ENCODE measurements around the gene AVPR2.

Gene AVPR2

GRCh38 chrX:153909980-153910360 is 5.5 kb downstream of the AVPR2 start:
- H3K4me1 ChIP-seq = peaks cover 7% of the 10 kb centered on the region
- no peak for TF ChIP-seq CTCF (IDR thresholded peaks at IDR 0.05; ENCODE audit: low read depth, low read length)
- no peak for DNase-seq

GRCh38 chrX:153910446-153910845 is 6.0 kb downstream of the AVPR2 start:
- no peaks in the 10 kb centered on the region for H3K9me3 ChIP-seq
- TF ChIP-seq CTCF (IDR thresholded peaks at IDR 0.05; ENCODE audit: low read depth, low read length) = no peak
- H3K4me1 ChIP-seq = peaks cover 7% of the 10 kb centered on the region
- H3K36me3 ChIP-seq = no peaks in the 10 kb centered on the region
- no peak overlapping the region for H3K4me3 ChIP-seq (ENCODE audit: low read depth, low read length)
- no peak for DNase-seq
- no peaks in the 10 kb centered on the region for H3K27me3 ChIP-seq

More at GRCh38 chrX:153909980-153910360, 5.5 kb downstream of the AVPR2 start:
- Histone ChIP-seq H3K36me3 (no peaks in the 10 kb centered on the region), H3K4me3 (ENCODE audit: low read depth, low read length) (no peak overlapping the region), H3K27me3 (no peaks in the 10 kb centered on the region), H3K9me3 (no peaks in the 10 kb centered on the region)

- Histone ChIP-seq H3K27me3 (no peaks in the 10 kb centered on the region), H3K4me3 (ENCODE audit: low read depth, low read length) (no peak overlapping the region), H3K4me1 (peaks cover 7% of the 10 kb centered on the region), H3K36me3 (no peaks in the 10 kb centered on the region), H3K9me3 (no peaks in the 10 kb centered on the region)
- no peak for TF ChIP-seq CTCF (IDR thresholded peaks at IDR 0.05; ENCODE audit: low read depth, low read length)
- no peak for DNase-seq
Measured at GRCh38 chrX:153911798-153912197, 7.3 kb downstream of the AVPR2 start.

- TF ChIP-seq CTCF (IDR thresholded peaks at IDR 0.05; ENCODE audit: low read depth, low read length) = no peak
- no peak overlapping the region for H3K4me3 ChIP-seq (ENCODE audit: low read depth, low read length)
- no peak for DNase-seq
- H3K9me3 ChIP-seq = no peaks in the 10 kb centered on the region
- H3K27me3 ChIP-seq = no peaks in the 10 kb centered on the region
- peaks cover 7% of the 10 kb centered on the region for H3K4me1 ChIP-seq
- no peaks in the 10 kb centered on the region for H3K36me3 ChIP-seq
Measured at GRCh38 chrX:153913211-153913610, 8.7 kb downstream of the AVPR2 start.

GRCh38 chrX:153913701-153914100 is 9.2 kb downstream of the AVPR2 start:
- H3K36me3 ChIP-seq = no peaks in the 10 kb centered on the region
- no peaks in the 10 kb centered on the region for H3K9me3 ChIP-seq
- DNase-seq = no peak
- no peak overlapping the region for H3K4me3 ChIP-seq (ENCODE audit: low read depth, low read length)
- no peak for TF ChIP-seq CTCF (IDR thresholded peaks at IDR 0.05; ENCODE audit: low read depth, low read length)
- no peaks in the 10 kb centered on the region for H3K27me3 ChIP-seq
- H3K4me1 ChIP-seq = peaks cover 6% of the 10 kb centered on the region

GRCh38 chrX:153917869-153918268 is 13.4 kb downstream of the AVPR2 start:
- H3K4me3 ChIP-seq (ENCODE audit: low read depth, low read length) = no peak overlapping the region
- peaks cover 16% of the 10 kb centered on the region for H3K4me1 ChIP-seq
- H3K9me3 ChIP-seq = no peaks in the 10 kb centered on the region
- no peaks in the 10 kb centered on the region for H3K27me3 ChIP-seq
- no peak for DNase-seq
- no peaks in the 10 kb centered on the region for H3K36me3 ChIP-seq
- TF ChIP-seq CTCF (IDR thresholded peaks at IDR 0.05; ENCODE audit: low read depth, low read length) = no peak

Measured in BE2C (cell line).